ENCODE results near the gene HEMK1. TPM values are rescaled to one million over a fixed set of nuclear protein-coding genes. Genes with fewer than 3 reads are reported as not detected.

HEMK1 gene
- total RNA-seq, 2 experiments from 2014 or later = 19.3 to 27.4 TPM

DNA sequence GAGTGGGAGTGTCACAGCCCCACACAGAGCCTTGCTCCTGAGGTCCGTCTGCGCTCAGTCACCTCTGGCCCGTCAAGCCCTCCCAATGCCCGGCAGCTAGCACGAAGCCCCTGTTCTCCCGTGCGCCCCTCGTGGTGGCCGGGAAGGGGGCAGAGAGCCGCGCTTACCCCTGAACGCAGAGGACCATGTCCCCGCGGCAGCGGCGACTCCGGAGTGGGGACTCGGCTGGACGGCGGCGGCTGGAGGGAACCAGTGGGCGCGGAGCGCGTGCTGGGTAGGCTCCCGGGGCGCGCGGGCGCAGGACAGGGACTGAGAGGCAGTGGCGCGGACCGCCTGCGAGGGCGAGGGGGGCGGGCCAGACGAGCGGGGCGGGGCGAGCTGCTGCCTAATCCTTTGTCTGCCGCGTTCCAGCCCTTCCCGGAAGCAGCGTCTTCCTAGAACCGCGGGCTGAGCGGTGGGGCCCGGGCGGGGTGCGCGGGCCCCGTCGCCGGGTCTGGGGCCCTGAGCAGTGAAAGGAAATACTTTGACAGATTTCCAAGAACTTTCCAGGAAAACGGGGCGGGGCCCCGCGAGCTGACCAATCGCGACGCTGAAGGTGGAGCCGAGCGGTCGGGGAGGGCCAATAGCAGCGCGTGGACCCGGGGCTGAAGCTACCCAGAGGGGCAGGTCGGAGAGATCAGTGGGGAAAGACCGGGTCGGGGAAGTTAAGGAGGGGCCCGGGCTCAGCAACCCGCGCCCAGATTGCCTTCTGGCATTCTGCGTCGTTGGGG is 42.3 kb downstream of the HEMK1 start, which contains the start of gene CISH:
TSS of gene CISH (minus strand) at position 311 of the 770 bp plus-strand sequence. CDS start at position 187, 124 bp downstream.
- peak within 1 kb of the TSS; percentile 68 for H3K4me3 ChIP-seq (ENCODE audit: low read depth, low read length, poor library complexity, severe bottlenecking)
- H3K27ac ChIP-seq (ENCODE audit: low read depth, low read length, poor library complexity, severe bottlenecking) = no peak within 1 kb of the TSS
- TF ChIP-seq, protein P1, sequence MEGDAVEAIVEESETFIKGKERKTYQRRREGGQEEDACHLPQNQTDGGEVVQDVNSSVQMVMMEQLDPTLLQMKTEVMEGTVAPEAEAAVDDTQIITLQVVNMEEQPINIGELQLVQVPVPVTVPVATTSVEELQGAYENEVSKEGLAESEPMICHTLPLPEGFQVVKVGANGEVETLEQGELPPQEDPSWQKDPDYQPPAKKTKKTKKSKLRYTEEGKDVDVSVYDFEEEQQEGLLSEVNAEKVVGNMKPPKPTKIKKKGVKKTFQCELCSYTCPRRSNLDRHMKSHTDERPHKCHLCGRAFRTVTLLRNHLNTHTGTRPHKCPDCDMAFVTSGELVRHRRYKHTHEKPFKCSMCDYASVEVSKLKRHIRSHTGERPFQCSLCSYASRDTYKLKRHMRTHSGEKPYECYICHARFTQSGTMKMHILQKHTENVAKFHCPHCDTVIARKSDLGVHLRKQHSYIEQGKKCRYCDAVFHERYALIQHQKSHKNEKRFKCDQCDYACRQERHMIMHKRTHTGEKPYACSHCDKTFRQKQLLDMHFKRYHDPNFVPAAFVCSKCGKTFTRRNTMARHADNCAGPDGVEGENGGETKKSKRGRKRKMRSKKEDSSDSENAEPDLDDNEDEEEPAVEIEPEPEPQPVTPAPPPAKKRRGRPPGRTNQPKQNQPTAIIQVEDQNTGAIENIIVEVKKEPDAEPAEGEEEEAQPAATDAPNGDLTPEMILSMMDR (conservative IDR thresholded peaks at IDR 0.05; ENCODE audit: low read length) = peak; percentile 72
- TF ChIP-seq EZH2phosphoT487 (IDR thresholded peaks at IDR 0.05; ENCODE audit: borderline replicate concordance, low read depth, low read length) = no peak
- H3K36me3 ChIP-seq (ENCODE audit: insufficient read depth, low read length) = no peaks in the 10 kb centered on the region
- DNase-seq (ENCODE audit: low spot score) = peak; percentile 78
- H4K20me1 ChIP-seq (ENCODE audit: insufficient read depth, low read length) = no peaks in the 10 kb centered on the region
- BruUV-seq (replicated peaks) = no TSS peak
- H3K9me3 ChIP-seq (ENCODE audit: low read length) = no peaks in the 10 kb centered on the region
- ChIA-PET POLR2A (interaction anchor here (0.7 to 1.0 kb wide), 3 partner anchors 9 to 43 kb away, joined by 3 read pairs; no protein-coding TSS in a partner anchor), CTCF (ENCODE audit: unreplicated experiment) (interaction anchor here (0.6 to 1.7 kb wide), 2 partner anchors 41 to 52 kb away, joined by 3 read pairs; no protein-coding TSS in a partner anchor)
- peak within 1 kb of the TSS; percentile 90 for H3K4me2 ChIP-seq (ENCODE audit: low read length)
- H3K4me1 ChIP-seq (ENCODE audit: insufficient read depth, low read length, poor library complexity, severe bottlenecking) = peaks cover 7% of the 10 kb centered on the region
- intact Hi-C loops (cut with micrococcal nuclease; ENCODE audit: unreplicated experiment) = loop anchor here (5.0 to 10.0 kb wide), 2 partner anchors 59 to 363 kb away; no protein-coding TSS in a partner anchor
- peak within 1 kb of the TSS; percentile 66 for H2AFZ ChIP-seq (ENCODE audit: low read length)
- H3K79me2 ChIP-seq (ENCODE audit: insufficient read depth, low read depth, low read length) = no peaks in the 10 kb centered on the region
- no peaks in the 10 kb centered on the region for H3K9me2 ChIP-seq (ENCODE audit: insufficient read depth, low read length)

DNA sequence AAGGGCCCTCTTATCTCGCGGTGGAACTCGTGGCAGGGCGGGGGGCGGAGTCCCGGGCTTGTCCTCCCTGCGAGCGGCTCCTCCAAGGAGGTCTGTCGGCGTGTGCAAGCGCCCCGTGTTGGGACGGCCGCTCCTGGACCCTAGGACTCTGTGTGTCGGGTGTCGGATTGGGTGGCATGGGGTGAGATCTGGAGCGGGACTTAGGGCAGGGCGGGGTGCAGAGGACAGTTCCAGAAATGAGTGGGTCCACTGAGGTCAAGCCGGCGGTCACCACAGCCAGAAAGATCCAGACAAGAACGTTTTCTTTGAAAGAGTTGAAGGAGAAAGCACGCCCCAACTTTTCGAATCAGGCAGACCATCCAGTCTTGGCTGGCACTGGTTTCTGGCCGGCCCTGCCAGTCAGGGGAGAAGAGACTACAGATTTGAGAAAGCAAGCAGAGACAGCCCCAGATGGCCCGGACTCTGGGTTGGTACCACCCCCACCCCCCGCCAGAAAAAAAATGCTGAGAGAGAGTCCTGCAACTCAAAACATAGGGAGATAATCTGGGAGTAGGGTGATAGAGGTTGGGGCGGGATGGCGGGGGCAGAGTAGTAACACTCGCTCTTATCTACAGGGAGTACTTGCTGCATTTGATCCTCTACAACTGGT is 43.0 kb downstream of the HEMK1 start:
- BruUV-seq (replicated peaks) = no TSS peak
- H3K79me2 ChIP-seq (ENCODE audit: insufficient read depth, low read depth, low read length) = no peaks in the 10 kb centered on the region
- peak overlapping the region; percentile 66; the same call in 1 of the 2 replicates for H2AFZ ChIP-seq (ENCODE audit: low read length)
- peaks cover 7% of the 10 kb centered on the region for H3K4me1 ChIP-seq (ENCODE audit: insufficient read depth, low read length, poor library complexity, severe bottlenecking)
- no peak for TF ChIP-seq EZH2phosphoT487 (IDR thresholded peaks at IDR 0.05; ENCODE audit: borderline replicate concordance, low read depth, low read length)
- TF ChIP-seq, protein P1 (conservative IDR thresholded peaks at IDR 0.05; ENCODE audit: low read length) = no peak
- H3K27ac ChIP-seq (ENCODE audit: low read depth, low read length, poor library complexity, severe bottlenecking) = no peak overlapping the region
- no peak for DNase-seq (ENCODE audit: low spot score)
- ChIA-PET CTCF (ENCODE audit: unreplicated experiment) (interaction anchor here (0.6 kb wide), 1 partner anchor 52 kb away, joined by 3 read pairs; no protein-coding TSS in a partner anchor), POLR2A (interaction anchor here (0.7 to 1.0 kb wide), 3 partner anchors 8 to 44 kb away, joined by 3 read pairs; no protein-coding TSS in a partner anchor)
- H4K20me1 ChIP-seq (ENCODE audit: insufficient read depth, low read length) = no peaks in the 10 kb centered on the region
- H3K36me3 ChIP-seq (ENCODE audit: insufficient read depth, low read length) = no peaks in the 10 kb centered on the region
- intact Hi-C loops (cut with micrococcal nuclease; ENCODE audit: unreplicated experiment) = loop anchor here (5.0 to 10.0 kb wide), 2 partner anchors 60 to 362 kb away; no protein-coding TSS in a partner anchor
- H3K4me2 ChIP-seq (ENCODE audit: low read length) = peak overlapping the region; percentile 90
- H3K4me3 ChIP-seq (ENCODE audit: low read depth, low read length, poor library complexity, severe bottlenecking) = peak overlapping the region; percentile 68
- no peaks in the 10 kb centered on the region for H3K9me3 ChIP-seq (ENCODE audit: low read length)
- H3K9me2 ChIP-seq (ENCODE audit: insufficient read depth, low read length) = no peaks in the 10 kb centered on the region
